ENCODE results near the gene PSMD13. TPM values are rescaled to one million over a fixed set of nuclear protein-coding genes. Genes with fewer than 3 reads are reported as not detected.

The PSMD13 gene
- polyA plus RNA-seq, 4 donors, result 104 to 159 (median 149) TPM

- Histone ChIP-seq H3K4me1 (ENCODE audit: control insufficient read depth in 3 of 3, insufficient read depth in 2 of 3, low read depth in 1 of 3, low read length in 2 of 3) (peaks cover 0 to 12% (median 0%) of the 10 kb centered on the region in 3 donors), H3K27me3 (ENCODE audit: control insufficient read depth in 3 of 3, insufficient read depth in 3 of 3, low read length in 3 of 3) (peaks cover 0 to 15% (median 0%) of the 10 kb centered on the region in 3 donors), H3K27ac (ENCODE audit: low read depth in 1 of 3, low read length in 2 of 3) (peak overlapping the region in 1 of 3 donors; percentile 32), H3K36me3 (ENCODE audit: control insufficient read depth in 3 of 3, insufficient read depth in 2 of 3, low read depth in 1 of 3, low read length in 3 of 3) (peaks cover 0 to 32% (median 0%) of the 10 kb centered on the region in 3 donors), H3K9me3 (ENCODE audit: control insufficient read depth in 2 of 2, insufficient read depth in 1 of 2, low read depth in 1 of 2, low read length in 1 of 2) (no peaks in the 10 kb centered on the region), H3K4me3 (ENCODE audit: low read depth in 1 of 3, low read length in 3 of 3) (no peak overlapping the region)
- whole genome bisulfite sequencing, 3 donors, result 11 to 39% (median 20%) methylated on average over 25 to 26 of the region's 26 CpGs
- no peak for DNase-seq
- no peak for FAIRE-seq
These were observed 61.0 kb downstream of the PSMD13 start for GRCh38 chr11:297586-298405.

GRCh38 chr11:298406-299065 is 61.8 kb downstream of the PSMD13 start:
- H3K27me3 ChIP-seq (ENCODE audit: control insufficient read depth in 3 of 3, insufficient read depth in 3 of 3, low read length in 3 of 3), result peaks cover 0 to 15% (median 0%) of the 10 kb centered on the region in 3 donors
- FAIRE-seq (no peak), DNase-seq (no peak)
- peaks cover 0 to 12% (median 0%) of the 10 kb centered on the region in 3 donors for H3K4me1 ChIP-seq (ENCODE audit: control insufficient read depth in 3 of 3, insufficient read depth in 2 of 3, low read depth in 1 of 3, low read length in 2 of 3)
- no peak overlapping the region for H3K27ac ChIP-seq (ENCODE audit: low read depth in 1 of 3, low read length in 2 of 3)
- H3K9me3 ChIP-seq (ENCODE audit: control insufficient read depth in 2 of 2, insufficient read depth in 1 of 2, low read depth in 1 of 2, low read length in 1 of 2), result no peaks in the 10 kb centered on the region
- H3K36me3 ChIP-seq (ENCODE audit: control insufficient read depth in 3 of 3, insufficient read depth in 2 of 3, low read depth in 1 of 3, low read length in 3 of 3), result peaks cover 0 to 24% (median 0%) of the 10 kb centered on the region in 3 donors
- H3K4me3 ChIP-seq (ENCODE audit: low read depth in 1 of 3, low read length in 3 of 3), result no peak overlapping the region
- 19 to 48% (median 34%) methylated on average over 14 to 15 of the region's 15 CpGs for WGBS, 3 donors

GRCh38 chr11:299081-299891 is 62.5 kb downstream of the PSMD13 start, which contains the start of gene IFITM5:
Gene IFITM5 (minus strand): TSS chr11:299526. CDS start chr11:299490, 36 bp downstream.
- FAIRE-seq, result no peak
- Histone ChIP-seq H3K36me3 (ENCODE audit: control insufficient read depth in 3 of 3, insufficient read depth in 2 of 3, low read depth in 1 of 3, low read length in 3 of 3) (peaks cover 0 to 17% (median 0%) of the 10 kb centered on the region in 3 donors), H3K27ac (ENCODE audit: low read depth in 1 of 3, low read length in 2 of 3) (no peak within 1 kb of the TSS), H3K4me1 (ENCODE audit: control insufficient read depth in 3 of 3, insufficient read depth in 2 of 3, low read depth in 1 of 3, low read length in 2 of 3) (peaks cover 0 to 12% (median 0%) of the 10 kb centered on the region in 3 donors), H3K9me3 (ENCODE audit: control insufficient read depth in 2 of 2, insufficient read depth in 1 of 2, low read depth in 1 of 2, low read length in 1 of 2) (no peaks in the 10 kb centered on the region), H3K4me3 (ENCODE audit: low read depth in 1 of 3, low read length in 3 of 3) (no peak within 1 kb of the TSS), H3K27me3 (ENCODE audit: control insufficient read depth in 3 of 3, insufficient read depth in 3 of 3, low read length in 3 of 3) (peaks cover 0 to 18% (median 0%) of the 10 kb centered on the region in 3 donors)
- DNase-seq, result no peak
- 11 to 61% (median 36%) methylated on average over 35 to 40 of the region's 40 CpGs for WGBS, 3 donors

- FAIRE-seq, result no peak
- Histone ChIP-seq H3K4me3 (ENCODE audit: low read depth in 1 of 3, low read length in 3 of 3) (no peak overlapping the region), H3K36me3 (ENCODE audit: control insufficient read depth in 3 of 3, insufficient read depth in 2 of 3, low read depth in 1 of 3, low read length in 3 of 3) (peaks cover 0 to 8% (median 0%) of the 10 kb centered on the region in 3 donors), H3K4me1 (ENCODE audit: control insufficient read depth in 3 of 3, insufficient read depth in 2 of 3, low read depth in 1 of 3, low read length in 2 of 3) (peaks cover 0 to 14% (median 0%) of the 10 kb centered on the region in 3 donors), H3K27me3 (ENCODE audit: control insufficient read depth in 3 of 3, insufficient read depth in 3 of 3, low read length in 3 of 3) (peaks cover 0 to 18% (median 0%) of the 10 kb centered on the region in 3 donors), H3K9me3 (ENCODE audit: control insufficient read depth in 2 of 2, insufficient read depth in 1 of 2, low read depth in 1 of 2, low read length in 1 of 2) (no peaks in the 10 kb centered on the region), H3K27ac (ENCODE audit: low read depth in 1 of 3, low read length in 2 of 3) (no peak overlapping the region)
- DNase-seq, result no peak
- 5 to 28% (median 12%) methylated on average over 20 of the region's 20 CpGs for WGBS, 3 donors
These were observed 63.4 kb downstream of the PSMD13 start for GRCh38 chr11:299951-300735.

Other genes starting within 250 kb of the PSMD13 start
- not detected for gene SCGB1C1, start 43.9 kb upstream of the PSMD13 start, polyA plus RNA-seq
- 10 to 100 TPM; 30.4 to 58.2 (median 35.5) TPM for gene BET1L, start 29.6 kb upstream of the PSMD13 start, polyA plus RNA-seq
- 10 to 100 TPM; 57.8 to 64.3 (median 60.9) TPM for gene RIC8A, start 29.3 kb upstream of the PSMD13 start, polyA plus RNA-seq
- gene SIRT3, start 634 bp upstream of the PSMD13 start, polyA plus RNA-seq, result 10 to 100 TPM; 15.9 to 46.7 (median 19.6) TPM
- 10 to 100 TPM; 42.2 to 81.5 (median 58.7) TPM for gene NLRP6, start 41.4 kb downstream of the PSMD13 start, polyA plus RNA-seq
- 100 to 1,000 TPM in 3 of 4 donors, 10 to 100 TPM in 1; 86.9 to 154 (median 122) TPM for gene PGGHG, start 52.1 kb downstream of the PSMD13 start, polyA plus RNA-seq
- gene IFITM5, start 62.5 kb downstream of the PSMD13 start, polyA plus RNA-seq, result under 1 TPM in 1 of 4 donors, not detected in 3; 0.90 TPM
- 100 to 1,000 TPM in 1 of 4 donors, 10 to 100 TPM in 3; 21.7 to 490 (median 51.9) TPM for gene IFITM2, start 70.8 kb downstream of the PSMD13 start, polyA plus RNA-seq
- 100 to 1,000 TPM in 2 of 4 donors, 10 to 100 TPM in 1, 1 to 10 TPM in 1; 8.9 to 520 (median 146) TPM for gene IFITM1, start 77.1 kb downstream of the PSMD13 start, polyA plus RNA-seq
- gene IFITM3, start 83.9 kb downstream of the PSMD13 start, polyA plus RNA-seq, result 1,000 to 10,000 TPM in 1 of 4 donors, 100 to 1,000 TPM in 2, 10 to 100 TPM in 1; 49.2 to 1,181 (median 147) TPM
- gene B4GALNT4, start 132.5 kb downstream of the PSMD13 start, polyA plus RNA-seq, result 10 to 100 TPM in 1 of 4 donors, 1 to 10 TPM in 3; 4.5 to 23.8 (median 7.5) TPM
- 100 to 1,000 TPM in 2 of 4 donors, 10 to 100 TPM in 2; 72.5 to 152 (median 111) TPM for gene PKP3, start 157.2 kb downstream of the PSMD13 start, polyA plus RNA-seq
- gene SIGIRR, start 178.0 kb downstream of the PSMD13 start, polyA plus RNA-seq, result 100 to 1,000 TPM in 2 of 4 donors, 10 to 100 TPM in 2; 87.3 to 219 (median 156) TPM
- 100 to 1,000 TPM in 3 of 4 donors, 10 to 100 TPM in 1; 84.7 to 363 (median 220) TPM for gene ANO9, start 205.0 kb downstream of the PSMD13 start, polyA plus RNA-seq
- 10 to 100 TPM in 3 of 4 donors, 1 to 10 TPM in 1; 9.5 to 20.3 (median 15.4) TPM for gene PTDSS2, start 213.3 kb downstream of the PSMD13 start, polyA plus RNA-seq

Measured in small intestine (tissue), 7 donors.